22Rv1 (cell line): ENCODE data around the gene DND1.

Experiments used
- H3K27ac ChIP-seq: fragments of 450-650 bp; 2 replicates; pipeline ENCODE4 v1.5.1; 2017
- ZFX ChIP-seq: fragments of 450-650 bp; IDR thresholded peaks from 2 replicates; pipeline ENCODE4 v1.6.1; 2017; ENCODE audit warnings: antibody characterized with exemption, borderline replicate concordance
- TF ChIP-seq, protein P1 (sequence below): fragments of 450-650 bp; IDR thresholded peaks from 2 replicates; pipeline ENCODE4 v1.5.1; 2017; ENCODE audit warnings: mild to moderate bottlenecking

DND1 gene

GRCh38 chr5:140639148-140639981, 34.0 kb downstream of the DND1 start, which contains the start of gene TMCO6:
Gene TMCO6 (plus strand): TSS chr5:140639451. CDS start chr5:140639528, 77 bp downstream.
- TF ChIP-seq, protein P1, sequence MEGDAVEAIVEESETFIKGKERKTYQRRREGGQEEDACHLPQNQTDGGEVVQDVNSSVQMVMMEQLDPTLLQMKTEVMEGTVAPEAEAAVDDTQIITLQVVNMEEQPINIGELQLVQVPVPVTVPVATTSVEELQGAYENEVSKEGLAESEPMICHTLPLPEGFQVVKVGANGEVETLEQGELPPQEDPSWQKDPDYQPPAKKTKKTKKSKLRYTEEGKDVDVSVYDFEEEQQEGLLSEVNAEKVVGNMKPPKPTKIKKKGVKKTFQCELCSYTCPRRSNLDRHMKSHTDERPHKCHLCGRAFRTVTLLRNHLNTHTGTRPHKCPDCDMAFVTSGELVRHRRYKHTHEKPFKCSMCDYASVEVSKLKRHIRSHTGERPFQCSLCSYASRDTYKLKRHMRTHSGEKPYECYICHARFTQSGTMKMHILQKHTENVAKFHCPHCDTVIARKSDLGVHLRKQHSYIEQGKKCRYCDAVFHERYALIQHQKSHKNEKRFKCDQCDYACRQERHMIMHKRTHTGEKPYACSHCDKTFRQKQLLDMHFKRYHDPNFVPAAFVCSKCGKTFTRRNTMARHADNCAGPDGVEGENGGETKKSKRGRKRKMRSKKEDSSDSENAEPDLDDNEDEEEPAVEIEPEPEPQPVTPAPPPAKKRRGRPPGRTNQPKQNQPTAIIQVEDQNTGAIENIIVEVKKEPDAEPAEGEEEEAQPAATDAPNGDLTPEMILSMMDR = peak; percentile 82
- no peak for TF ChIP-seq ZFX
- peak within 1 kb of the TSS; percentile 70 for H3K27ac ChIP-seq

- peak overlapping the region; percentile 70 for H3K27ac ChIP-seq
These were observed 34.6 kb downstream of the DND1 start for GRCh38 chr5:140638898-140639147.

DNA sequence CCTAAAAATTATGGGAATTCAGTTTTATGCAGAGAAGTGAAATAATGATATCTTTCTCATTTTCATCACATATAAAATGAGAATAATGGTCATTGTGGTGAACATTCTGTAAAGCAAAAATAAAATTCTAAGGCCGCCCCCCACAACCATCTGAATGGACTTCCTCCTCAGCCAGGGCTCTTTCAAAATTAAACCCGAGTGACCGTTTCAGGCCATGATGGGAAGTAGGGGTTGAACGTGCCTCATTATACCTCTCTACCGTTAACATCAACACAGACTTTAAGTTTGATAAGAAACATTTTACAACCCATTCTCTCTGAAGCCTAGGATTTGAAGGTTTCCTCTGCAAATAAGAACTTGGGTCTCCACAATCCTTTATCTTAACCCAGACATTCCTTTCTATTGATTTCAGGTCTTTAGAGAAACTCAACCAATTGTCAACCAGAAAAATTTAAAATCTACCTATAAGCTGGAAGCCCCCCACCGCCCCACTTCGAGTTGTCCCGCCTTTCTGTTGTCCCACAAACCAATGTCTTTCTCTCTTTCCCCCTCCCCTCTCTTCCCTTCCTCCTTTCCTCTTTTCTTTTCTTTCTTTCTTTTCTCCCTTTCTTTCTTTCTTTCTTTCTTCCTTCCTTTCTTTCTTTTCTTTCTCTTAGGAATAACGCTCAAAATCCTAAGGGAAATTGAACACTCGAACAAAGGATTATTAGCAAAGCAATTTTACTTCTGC, 35.8 kb downstream of the DND1 start:
- H3K27ac ChIP-seq = no peak overlapping the region
- TF ChIP-seq ZFX = no peak
- TF ChIP-seq, protein P1 = no peak

GRCh38 chr5:140635291-140636257, 37.8 kb downstream of the DND1 start:
- TF ChIP-seq, protein P1 = peak; percentile 31; the same call in 1 of the 2 replicates
- TF ChIP-seq ZFX = no peak
- H3K27ac ChIP-seq = no peak overlapping the region

DNA sequence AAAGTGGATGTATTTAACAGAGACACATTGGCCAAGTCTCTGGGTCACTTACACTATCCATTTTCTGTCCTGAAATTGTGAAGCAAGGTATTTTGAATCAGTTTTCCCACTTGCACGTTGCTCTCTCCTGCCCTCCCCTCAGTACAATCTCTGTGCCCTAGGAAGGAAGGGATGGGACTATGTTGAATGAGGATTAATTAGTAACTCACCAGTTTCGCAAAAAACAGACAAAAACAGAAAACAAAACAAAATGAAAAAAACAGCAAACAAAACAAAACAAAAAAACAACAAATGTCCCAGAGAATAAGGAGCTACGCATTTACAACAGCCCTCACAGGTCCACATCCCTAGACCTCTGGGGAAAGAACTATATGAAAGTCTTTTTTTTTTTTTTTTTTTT, 39.3 kb downstream of the DND1 start:
- TF ChIP-seq ZFX = no peak
- TF ChIP-seq, protein P1 = no peak
- no peak overlapping the region for H3K27ac ChIP-seq

DNA sequence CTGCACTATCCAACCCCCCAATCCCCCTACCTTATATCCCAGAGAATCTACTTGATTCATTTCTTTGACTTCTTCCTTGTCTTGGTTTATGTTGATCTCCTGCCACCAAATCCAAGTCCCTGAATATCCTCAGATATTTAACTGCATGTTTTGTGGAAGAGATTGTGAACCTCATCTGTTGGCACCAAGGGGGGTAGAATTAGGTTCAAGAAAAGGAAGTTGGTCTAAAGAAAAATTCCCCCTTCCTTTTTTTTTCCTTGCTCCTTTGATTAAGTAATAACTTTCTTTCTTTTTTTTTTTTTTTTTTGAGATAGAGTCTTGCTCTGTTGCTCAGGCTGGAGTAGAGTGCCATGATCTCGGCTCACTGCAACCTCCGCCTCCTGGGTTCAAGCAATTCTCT, 39.9 kb downstream of the DND1 start:
- no peak overlapping the region for H3K27ac ChIP-seq
- TF ChIP-seq, protein P1 = no peak
- no peak for TF ChIP-seq ZFX

DNA sequence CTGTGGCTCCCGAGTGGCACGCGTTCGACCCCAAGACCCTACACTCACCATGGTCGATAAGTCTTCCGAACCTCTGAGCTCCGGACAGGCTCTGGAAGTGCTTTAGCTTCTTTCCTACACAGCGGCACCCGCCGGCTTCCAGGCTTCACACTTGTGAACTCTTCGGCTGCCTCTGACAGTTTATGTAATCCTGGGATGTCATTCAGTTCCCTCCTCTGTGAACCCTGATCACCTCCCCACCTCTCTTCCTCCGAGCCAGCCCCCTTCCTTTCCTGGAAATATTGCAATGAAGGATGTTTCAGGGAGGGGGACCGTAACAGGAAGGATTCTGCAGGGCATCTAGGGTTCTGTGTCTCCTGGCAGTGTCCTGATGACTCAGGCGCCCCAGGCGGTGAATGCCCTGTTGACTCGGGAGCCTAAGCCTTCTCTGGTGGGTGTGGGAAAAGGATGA, 40.3 kb downstream of the DND1 start, which contains the start of gene CD14:
Gene CD14, minus strand, starts transcription at position 155 of the 451 bp plus-strand sequence. Its CDS starts 104 bp downstream, at position 51.
- no peak for TF ChIP-seq ZFX
- TF ChIP-seq, protein P1 = no peak
- no peak within 1 kb of the TSS for H3K27ac ChIP-seq
